ENCODE results near the gene IL25. TPM values are rescaled to one million over a fixed set of nuclear protein-coding genes. Genes with fewer than 3 reads are reported as not detected.

Gene IL25
- polyA plus RNA-seq, 2 of the 4 experiments (the other 2 are of a cell fraction): not detected

GRCh38 chr14:23355871-23356435 is 16.7 kb upstream of the IL25 start:
- ATAC-seq: no peak
- ChIA-PET POLR2A (no interaction called here), CTCF (interaction anchor here (9.6 kb wide), 1 partner anchor 21 kb away, joined by 80 read pairs; the partner anchor contains the start of gene CMTM5)

GRCh38 chr14:23356662-23357061 is 15.9 kb upstream of the IL25 start:
- POLR2A ChIA-PET: no interaction called here
- no peak for TF ChIP-seq ESRRA (IDR thresholded peaks at IDR 0.05; ENCODE audit: borderline replicate concordance, low read length)
- no peak for TF ChIP-seq KDM1A (IDR thresholded peaks at IDR 0.05; ENCODE audit: low read depth)
- TF ChIP-seq NR3C1 (IDR thresholded peaks at IDR 0.05): no peak
- TF ChIP-seq CHD2 (IDR thresholded peaks at IDR 0.05; ENCODE audit: low read length, partially characterized antibody): no peak
- TF ChIP-seq USF2 (IDR thresholded peaks at IDR 0.05): no peak
- TF ChIP-seq JUNB (IDR thresholded peaks at IDR 0.05): no peak
- no peak for TF ChIP-seq ZC3H11A (IDR thresholded peaks at IDR 0.05)
- no peak for TF ChIP-seq CHD4 (IDR thresholded peaks at IDR 0.05; ENCODE audit: borderline replicate concordance)
- ATAC-seq: no peak
- 0 out of 3 replicates have a peak, but pooled peaks cover 3% of the 10 kb centered on the region for H3K4me1 ChIP-seq
- no peaks in the 10 kb centered on the region for H3K9me3 ChIP-seq
- 74% methylated on average over 4 of the region's 4 CpGs for WGBS (ENCODE audit: missing lambda C conversion rate)
- H3K4me3 ChIP-seq: no peak overlapping the region
- CTCF ChIA-PET: interaction anchor here (0.5 to 9.6 kb wide), 3 partner anchors 13 to 62 kb away, joined by 3 to 80 read pairs (median 4); partner anchors contain the start of gene CMTM5
- FAIRE-seq: no peak
- H3K4me2 ChIP-seq: no peak overlapping the region
- DNase-seq (ENCODE audit: low read depth in 1 of 2, low spot score in 1 of 2): no peak
- H3K27ac ChIP-seq: no peak overlapping the region

More at GRCh38 chr14:23355871-23356435, 16.7 kb upstream of the IL25 start:
- Histone ChIP-seq H3K4me3 (no peak overlapping the region), H3K9me3 (no peaks in the 10 kb centered on the region), H3K4me1 (0 out of 3 replicates have a peak, but pooled peaks cover 3% of the 10 kb centered on the region), H3K27ac (no peak overlapping the region), H3K4me2 (no peak overlapping the region)
- FAIRE-seq (no peak), DNase-seq (ENCODE audit: low read depth in 1 of 2, low spot score in 1 of 2) (no peak)
- TF ChIP-seq RNF2 (IDR thresholded peaks at IDR 0.05; ENCODE audit: borderline replicate concordance, low read depth) (no peak), GATA3 (IDR thresholded peaks at IDR 0.05; ENCODE audit: borderline replicate concordance) (no peak), CHD2 (IDR thresholded peaks at IDR 0.05; ENCODE audit: low read length, partially characterized antibody) (no peak), BCL3 (IDR thresholded peaks at IDR 0.05) (no peak), RAD21 (conservative IDR thresholded peaks at IDR 0.05 in 1 of 2, IDR thresholded peaks at IDR 0.05 in 1 of 2) (no peak), ZNF302 (CRISPR knock-in tag; IDR thresholded peaks at IDR 0.05) (no peak), NFE2L2 (conservative IDR thresholded peaks at IDR 0.05; ENCODE audit: low read length) (no peak)
- 58% methylated on average over 6 of the region's 6 CpGs for WGBS (ENCODE audit: missing lambda C conversion rate)

GRCh38 chr14:23357261-23357660 is 15.3 kb upstream of the IL25 start:
- TF ChIP-seq HEYL (CRISPR knock-in tag; IDR thresholded peaks at IDR 0.05) (no peak), ZSCAN20 (CRISPR knock-in tag; IDR thresholded peaks at IDR 0.05) (no peak), PHF8 (IDR thresholded peaks at IDR 0.05; ENCODE audit: borderline replicate concordance, low read depth) (no peak), EHF (CRISPR knock-in tag; IDR thresholded peaks at IDR 0.05) (no peak), REST (IDR thresholded peaks at IDR 0.05) (no peak), CEBPB (IDR thresholded peaks at IDR 0.05) (no peak)
- no peaks in the 10 kb centered on the region for H3K9me3 ChIP-seq
- POLR2A ChIA-PET: no interaction called here
- ATAC-seq (no peak), DNase-seq (ENCODE audit: low read depth in 1 of 2, low spot score in 1 of 2) (no peak), FAIRE-seq (no peak)
- H3K27ac ChIP-seq: no peak overlapping the region
- WGBS (ENCODE audit: missing lambda C conversion rate): 79% methylated on average over 5 of the region's 8 CpGs
- 0 out of 3 replicates have a peak, but pooled peaks cover 3% of the 10 kb centered on the region for H3K4me1 ChIP-seq
- CTCF ChIA-PET: interaction anchor here (0.5 to 9.6 kb wide), 4 partner anchors 13 to 202 kb away, joined by 3 to 80 read pairs (median 4); partner anchors contain the start of gene CMTM5
- no peak overlapping the region for H3K4me3 ChIP-seq
- H3K4me2 ChIP-seq: no peak overlapping the region

All from A549 (cell line).